Liver (tissue), 9 donors: ENCODE measurements around the gene RBM39. TPM values are rescaled to one million over a fixed set of nuclear protein-coding genes. Genes with fewer than 3 reads are reported as not detected.

ENCODE experiments used
- DNase-seq: peaks from one replicate; pipeline ENCODE4 v3.0.0-alpha.2; 2017; ENCODE audit warnings: low spot score
- H3K27ac ChIP-seq, 2 donors: one replicate each; pipeline ENCODE4 v1.7.0; 2013; ENCODE audit warnings: inconsistent platforms in 2 of 2, low read length in 2 of 2, control low read depth in 1 of 2, low read depth in 1 of 2, mild to moderate bottlenecking in 1 of 2
- H3K27me3 ChIP-seq, 4 donors: one replicate each; pipeline versions ENCODE4 v1.6.1 to v1.7.0; 2013; ENCODE audit warnings: low read length in 3 of 4, inconsistent platforms in 1 of 4, mild to moderate bottlenecking in 1 of 4, moderate library complexity in 1 of 4; ENCODE audit not compliant: control insufficient read depth in 4 of 4, insufficient read depth in 4 of 4
- H3K36me3 ChIP-seq, 4 donors: one replicate each; pipeline versions ENCODE4 v1.6.1 to v1.7.0; 2013; ENCODE audit warnings: low read length in 3 of 4, mild to moderate bottlenecking in 3 of 4, low read depth in 1 of 4, moderate library complexity in 1 of 4; ENCODE audit not compliant: control insufficient read depth in 4 of 4, insufficient read depth in 3 of 4
- H3K4me1 ChIP-seq, 4 donors: one replicate each; pipeline versions ENCODE4 v1.6.1 to v1.7.0; 2013; ENCODE audit warnings: low read length in 3 of 4, mild to moderate bottlenecking in 3 of 4, moderate library complexity in 1 of 4; ENCODE audit not compliant: control insufficient read depth in 4 of 4, insufficient read depth in 4 of 4
- H3K4me3 ChIP-seq, 3 donors: one replicate each; pipeline versions ENCODE4 v1.6.1 to v1.7.0; 2013; ENCODE audit warnings: low read length in 3 of 3, control low read depth in 1 of 3, low read depth in 1 of 3, mild to moderate bottlenecking in 1 of 3
- H3K9ac ChIP-seq, 2 donors: one replicate each; pipeline ENCODE4 v1.7.0; 2013; ENCODE audit warnings: low read length in 2 of 2, mild to moderate bottlenecking in 2 of 2, moderate library complexity in 2 of 2, control low read depth in 1 of 2, low read depth in 1 of 2
- H3K9me3 ChIP-seq, 4 donors: one replicate each; pipeline versions ENCODE4 v1.6.1 to v1.7.0; 2013; ENCODE audit warnings: low read length in 3 of 4; ENCODE audit not compliant: control insufficient read depth in 4 of 4
- EGR1 ChIP-seq, 2 donors: IDR thresholded peaks; 2 replicates each; pipeline ENCODE4 v1.6.1; 2016 to 2018; ENCODE audit warnings: antibody characterized with exemption in 2 of 2, low read depth in 2 of 2
- FOXA2 ChIP-seq: IDR thresholded peaks from 2 replicates; pipeline ENCODE4 v1.6.1; 2016; ENCODE audit warnings: antibody characterized with exemption
- GABPA ChIP-seq, 2 donors: IDR thresholded peaks in 1 of 2; conservative IDR thresholded peaks in 1 of 2; 2 replicates each; pipeline ENCODE4 v1.6.1; 2016; ENCODE audit warnings: antibody characterized with exemption in 2 of 2, mild to moderate bottlenecking in 1 of 2, moderate library complexity in 1 of 2
- HNF4A ChIP-seq, 2 donors: conservative IDR thresholded peaks; 2 replicates each; pipeline ENCODE4 v1.6.1; 2016; ENCODE audit warnings: antibody characterized with exemption in 2 of 2, mild to moderate bottlenecking in 2 of 2
- HNF4G ChIP-seq: IDR thresholded peaks from 2 replicates; pipeline ENCODE4 v1.6.1; 2016; ENCODE audit warnings: antibody characterized with exemption
- JUND ChIP-seq, 2 donors: IDR thresholded peaks; 2 replicates each; pipeline ENCODE4 v1.6.1; 2016; ENCODE audit warnings: antibody characterized with exemption in 2 of 2
- NR2F2 ChIP-seq: IDR thresholded peaks from 2 replicates; pipeline ENCODE4 v1.6.1; 2016; ENCODE audit warnings: antibody characterized with exemption
- RAD21 ChIP-seq, 2 donors: IDR thresholded peaks; 2 replicates each; pipeline ENCODE4 v1.6.1; 2016; ENCODE audit warnings: antibody characterized with exemption in 2 of 2, mild to moderate bottlenecking in 2 of 2
- RXRA ChIP-seq, 2 donors: IDR thresholded peaks; 2 replicates each; pipeline ENCODE4 v1.6.1; 2017 to 2018; ENCODE audit warnings: antibody characterized with exemption in 2 of 2, mild to moderate bottlenecking in 1 of 2
- SP1 ChIP-seq: IDR thresholded peaks from 2 replicates; pipeline ENCODE4 v1.6.1; 2018; ENCODE audit warnings: antibody characterized with exemption, mild to moderate bottlenecking
- TAF1 ChIP-seq: conservative IDR thresholded peaks from 2 replicates; pipeline ENCODE4 v1.6.1; 2016; ENCODE audit warnings: antibody characterized with exemption, mild to moderate bottlenecking
- YY1 ChIP-seq: IDR thresholded peaks from 2 replicates; pipeline ENCODE4 v1.6.1; 2016; ENCODE audit warnings: antibody characterized with exemption, mild to moderate bottlenecking
- WGBS: extraction: QIAGEN DNeasy Blood & Tissue Kit; methylation state at CpG from one replicate; pipeline ENCODE4 v1.1.7; 2013; 5-methylcytosine and 5-hydroxymethylcytosine counted together
- polyA plus RNA-seq, 2 donors: library from polyadenylated mRNA; stranded (reverse) in 1 of 2; unstranded in 1 of 2; fragments of 200-250 nt in 1 of 2; fragments of >200 nt in 1 of 2; fragmentation: Nextera tagmentation in 1 of 2; extraction: Ambion mirVana in 1 of 2; gene quantifications; one replicate each; pipeline versions ENCODE4 v1.2.1 to v1.2.3, GENCODE V29; 2013 to 2015
- total RNA-seq, 2 donors: library from RNA; depleted of rRNA; stranded (reverse); fragments of >200 nt; gene quantifications; one replicate each; pipeline ENCODE4 v1.2.3, GENCODE V29; 2014
- TF ChIP-seq, protein P1 (sequence below): IDR thresholded peaks from 2 replicates; pipeline ENCODE4 v1.6.1; 2016; ENCODE audit warnings: antibody characterized with exemption
- TF ChIP-seq, protein P2 (sequence below): IDR thresholded peaks from 2 replicates; pipeline ENCODE4 v1.6.1; 2016; ENCODE audit warnings: antibody characterized with exemption
- TF ChIP-seq, protein P3 (sequence below): IDR thresholded peaks from 2 replicates; pipeline ENCODE4 v1.6.1; 2016; ENCODE audit warnings: antibody characterized with exemption
- TF ChIP-seq, protein P4 (sequence below): IDR thresholded peaks from 2 replicates; pipeline ENCODE4 v1.6.1; 2016; ENCODE audit warnings: antibody characterized with exemption, mild to moderate bottlenecking
- donor health status: healthy.
- donor health status: healthy.
- donor health status: healthy.
- donor health status: healthy.
- donor health status: healthy.

RBM39 gene
- total and polyA plus RNA-seq, 4 donors = 57.2 to 211 (median 198) TPM

DNA sequence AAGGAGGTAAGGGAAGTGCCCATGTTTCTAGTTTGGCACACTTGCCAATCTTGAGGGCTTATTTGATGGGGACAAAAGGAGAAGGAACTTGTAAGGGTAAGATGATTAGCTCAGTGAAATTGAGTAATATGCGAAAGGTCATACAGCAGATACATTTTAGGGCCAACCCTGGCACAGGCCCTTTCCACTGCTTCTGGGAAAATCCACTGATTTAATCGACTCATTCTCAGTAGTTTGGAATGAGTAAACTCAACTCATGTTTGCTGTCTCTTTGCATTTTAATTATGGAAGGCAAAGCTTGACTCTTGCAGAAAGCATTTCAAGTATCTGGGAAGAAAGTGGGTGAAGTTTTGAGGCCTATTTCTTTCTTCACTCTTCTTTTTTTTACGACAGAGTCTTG is 49.8 kb upstream of the RBM39 start:
- no peak overlapping the region for H3K9ac ChIP-seq
- no peak overlapping the region for H3K4me3 ChIP-seq
- H3K27me3 ChIP-seq = no peaks in the 10 kb centered on the region
- H3K27ac ChIP-seq = peak overlapping the region in 1 of 2 donors; percentile 3
- TF ChIP-seq TAF1 = no peak
- TF ChIP-seq SP1 = no peak
- TF ChIP-seq FOXA2 = no peak
- TF ChIP-seq, protein P1, sequence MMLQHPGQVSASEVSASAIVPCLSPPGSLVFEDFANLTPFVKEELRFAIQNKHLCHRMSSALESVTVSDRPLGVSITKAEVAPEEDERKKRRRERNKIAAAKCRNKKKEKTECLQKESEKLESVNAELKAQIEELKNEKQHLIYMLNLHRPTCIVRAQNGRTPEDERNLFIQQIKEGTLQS = no peak
- no peak for TF ChIP-seq RAD21 (IDR thresholded peaks at IDR 0.05)
- no peak for TF ChIP-seq GABPA (IDR thresholded peaks at IDR 0.05 in 1 of 2, conservative IDR thresholded peaks at IDR 0.05 in 1 of 2)
- no peak for TF ChIP-seq HNF4G
- TF ChIP-seq, protein P2, sequence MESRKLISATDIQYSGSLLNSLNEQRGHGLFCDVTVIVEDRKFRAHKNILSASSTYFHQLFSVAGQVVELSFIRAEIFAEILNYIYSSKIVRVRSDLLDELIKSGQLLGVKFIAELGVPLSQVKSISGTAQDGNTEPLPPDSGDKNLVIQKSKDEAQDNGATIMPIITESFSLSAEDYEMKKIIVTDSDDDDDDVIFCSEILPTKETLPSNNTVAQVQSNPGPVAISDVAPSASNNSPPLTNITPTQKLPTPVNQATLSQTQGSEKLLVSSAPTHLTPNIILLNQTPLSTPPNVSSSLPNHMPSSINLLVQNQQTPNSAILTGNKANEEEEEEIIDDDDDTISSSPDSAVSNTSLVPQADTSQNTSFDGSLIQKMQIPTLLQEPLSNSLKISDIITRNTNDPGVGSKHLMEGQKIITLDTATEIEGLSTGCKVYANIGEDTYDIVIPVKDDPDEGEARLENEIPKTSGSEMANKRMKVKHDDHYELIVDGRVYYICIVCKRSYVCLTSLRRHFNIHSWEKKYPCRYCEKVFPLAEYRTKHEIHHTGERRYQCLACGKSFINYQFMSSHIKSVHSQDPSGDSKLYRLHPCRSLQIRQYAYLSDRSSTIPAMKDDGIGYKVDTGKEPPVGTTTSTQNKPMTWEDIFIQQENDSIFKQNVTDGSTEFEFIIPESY = no peak
- TF ChIP-seq YY1 = no peak
- TF ChIP-seq, protein P3, sequence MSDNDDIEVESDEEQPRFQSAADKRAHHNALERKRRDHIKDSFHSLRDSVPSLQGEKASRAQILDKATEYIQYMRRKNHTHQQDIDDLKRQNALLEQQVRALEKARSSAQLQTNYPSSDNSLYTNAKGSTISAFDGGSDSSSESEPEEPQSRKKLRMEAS = no peak
- TF ChIP-seq EGR1 (IDR thresholded peaks at IDR 0.05; ENCODE audit: low read depth in 2 of 2) = no peak
- peak in 1 of 2 donors; percentile 14 for TF ChIP-seq RXRA (IDR thresholded peaks at IDR 0.05)
- peak in 1 of 2 donors; percentile 6 for TF ChIP-seq HNF4A (conservative IDR thresholded peaks at IDR 0.05)
- no peak for TF ChIP-seq JUND (IDR thresholded peaks at IDR 0.05)
- DNase-seq = no peak
- WGBS = 57% methylated on average over 3 of the region's 3 CpGs
- H3K9me3 ChIP-seq = no peaks in the 10 kb centered on the region
- H3K4me1 ChIP-seq = peaks cover 0 to 7% (median 6%) of the 10 kb centered on the region in 4 donors
- peaks cover 0 to 1% (median 0%) of the 10 kb centered on the region in 4 donors for H3K36me3 ChIP-seq

DNA sequence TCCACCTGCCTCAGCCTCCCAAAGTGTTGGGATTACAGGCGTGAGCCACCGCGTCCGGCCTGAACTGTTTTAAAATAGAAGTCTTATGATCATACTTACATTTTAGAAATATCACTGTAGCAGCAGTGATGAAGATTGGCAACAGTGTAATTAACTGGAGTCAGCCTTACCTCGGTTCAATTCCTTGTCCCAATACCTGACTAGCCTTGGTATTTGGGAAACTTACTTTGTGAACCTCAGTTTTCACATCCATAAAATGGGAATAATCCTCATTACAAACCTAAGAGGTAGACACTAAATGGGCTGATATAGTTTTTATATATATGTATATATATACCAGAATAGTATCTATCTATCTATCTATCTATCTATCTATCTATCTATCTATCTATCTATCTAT is 49.0 kb upstream of the RBM39 start:
- Histone ChIP-seq H3K27ac (no peak overlapping the region), H3K36me3 (peaks cover 0 to 1% (median 0%) of the 10 kb centered on the region in 4 donors), H3K4me1 (peaks cover 0 to 7% (median 6%) of the 10 kb centered on the region in 4 donors)

More for the DNA sequence above, 49.0 kb upstream of the RBM39 start:
- DNase-seq = no peak
- TF ChIP-seq, protein P2 = no peak
- TF ChIP-seq SP1 = no peak
- TF ChIP-seq JUND (IDR thresholded peaks at IDR 0.05) = no peak
- TF ChIP-seq NR2F2 = no peak
- TF ChIP-seq FOXA2 = no peak
- no peak for TF ChIP-seq HNF4G
- TF ChIP-seq HNF4A (conservative IDR thresholded peaks at IDR 0.05) = no peak
- TF ChIP-seq YY1 = no peak
- TF ChIP-seq, protein P4, sequence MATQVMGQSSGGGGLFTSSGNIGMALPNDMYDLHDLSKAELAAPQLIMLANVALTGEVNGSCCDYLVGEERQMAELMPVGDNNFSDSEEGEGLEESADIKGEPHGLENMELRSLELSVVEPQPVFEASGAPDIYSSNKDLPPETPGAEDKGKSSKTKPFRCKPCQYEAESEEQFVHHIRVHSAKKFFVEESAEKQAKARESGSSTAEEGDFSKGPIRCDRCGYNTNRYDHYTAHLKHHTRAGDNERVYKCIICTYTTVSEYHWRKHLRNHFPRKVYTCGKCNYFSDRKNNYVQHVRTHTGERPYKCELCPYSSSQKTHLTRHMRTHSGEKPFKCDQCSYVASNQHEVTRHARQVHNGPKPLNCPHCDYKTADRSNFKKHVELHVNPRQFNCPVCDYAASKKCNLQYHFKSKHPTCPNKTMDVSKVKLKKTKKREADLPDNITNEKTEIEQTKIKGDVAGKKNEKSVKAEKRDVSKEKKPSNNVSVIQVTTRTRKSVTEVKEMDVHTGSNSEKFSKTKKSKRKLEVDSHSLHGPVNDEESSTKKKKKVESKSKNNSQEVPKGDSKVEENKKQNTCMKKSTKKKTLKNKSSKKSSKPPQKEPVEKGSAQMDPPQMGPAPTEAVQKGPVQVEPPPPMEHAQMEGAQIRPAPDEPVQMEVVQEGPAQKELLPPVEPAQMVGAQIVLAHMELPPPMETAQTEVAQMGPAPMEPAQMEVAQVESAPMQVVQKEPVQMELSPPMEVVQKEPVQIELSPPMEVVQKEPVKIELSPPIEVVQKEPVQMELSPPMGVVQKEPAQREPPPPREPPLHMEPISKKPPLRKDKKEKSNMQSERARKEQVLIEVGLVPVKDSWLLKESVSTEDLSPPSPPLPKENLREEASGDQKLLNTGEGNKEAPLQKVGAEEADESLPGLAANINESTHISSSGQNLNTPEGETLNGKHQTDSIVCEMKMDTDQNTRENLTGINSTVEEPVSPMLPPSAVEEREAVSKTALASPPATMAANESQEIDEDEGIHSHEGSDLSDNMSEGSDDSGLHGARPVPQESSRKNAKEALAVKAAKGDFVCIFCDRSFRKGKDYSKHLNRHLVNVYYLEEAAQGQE = no peak
- TF ChIP-seq RAD21 (IDR thresholded peaks at IDR 0.05) = no peak
- TF ChIP-seq, protein P3 = no peak
- H3K9me3 ChIP-seq = no peaks in the 10 kb centered on the region
- H3K4me3 ChIP-seq = no peak overlapping the region
- 97% methylated on average over 5 of the region's 5 CpGs for WGBS
- no peaks in the 10 kb centered on the region for H3K27me3 ChIP-seq
- no peak overlapping the region for H3K9ac ChIP-seq
